ENCODE results near the gene PRKCD.

PRKCD gene

GRCh38 chr3:53162672-53163443, 1.8 kb downstream of the PRKCD start:
- TF ChIP-seq TAF1 (IDR thresholded peaks at IDR 0.05; ENCODE audit: borderline replicate concordance, insufficient read depth, low read length) (no peak), FOXP2 (optimal IDR thresholded peaks at IDR 0.05; ENCODE audit: borderline replicate concordance, extremely low read depth, extremely low read length, insufficient read depth) (no peak)

GRCh38 chr3:53163444-53164387, 2.7 kb downstream of the PRKCD start:
- no peak for TF ChIP-seq REST (IDR thresholded peaks at IDR 0.05; ENCODE audit: insufficient read depth in 1 of 2, low read depth in 2 of 2, low read length in 2 of 2)
- no peak for TF ChIP-seq TAF1 (IDR thresholded peaks at IDR 0.05; ENCODE audit: borderline replicate concordance, insufficient read depth, low read length)
- no peak for TF ChIP-seq POLR2AphosphoS5 (IDR thresholded peaks at IDR 0.05; ENCODE audit: low read depth, low read length)
- no peak for TF ChIP-seq FOXP2 (optimal IDR thresholded peaks at IDR 0.05; ENCODE audit: borderline replicate concordance, extremely low read depth, extremely low read length, insufficient read depth)
- no peak for TF ChIP-seq SIN3A (IDR thresholded peaks at IDR 0.05; ENCODE audit: borderline replicate concordance, insufficient read depth, low read length)

GRCh38 chr3:53164911-53165310, 3.9 kb downstream of the PRKCD start:
- TF ChIP-seq TAF1 (IDR thresholded peaks at IDR 0.05; ENCODE audit: borderline replicate concordance, insufficient read depth, low read length), result no peak
- no peak for TF ChIP-seq REST (IDR thresholded peaks at IDR 0.05; ENCODE audit: insufficient read depth in 1 of 2, low read depth in 2 of 2, low read length in 2 of 2)
- TF ChIP-seq FOXP2 (optimal IDR thresholded peaks at IDR 0.05; ENCODE audit: borderline replicate concordance, extremely low read depth, extremely low read length, insufficient read depth), result no peak
- TF ChIP-seq SIN3A (IDR thresholded peaks at IDR 0.05; ENCODE audit: borderline replicate concordance, insufficient read depth, low read length), result no peak
- no peak for TF ChIP-seq POLR2AphosphoS5 (IDR thresholded peaks at IDR 0.05; ENCODE audit: low read depth, low read length)

GRCh38 chr3:53166206-53166605, 5.2 kb downstream of the PRKCD start:
- TF ChIP-seq SIN3A (IDR thresholded peaks at IDR 0.05; ENCODE audit: borderline replicate concordance, insufficient read depth, low read length), result no peak
- no peak for TF ChIP-seq POLR2AphosphoS5 (IDR thresholded peaks at IDR 0.05; ENCODE audit: low read depth, low read length)
- no peak for TF ChIP-seq REST (IDR thresholded peaks at IDR 0.05; ENCODE audit: insufficient read depth in 1 of 2, low read depth in 2 of 2, low read length in 2 of 2)
- no peak for TF ChIP-seq FOXP2 (optimal IDR thresholded peaks at IDR 0.05; ENCODE audit: borderline replicate concordance, extremely low read depth, extremely low read length, insufficient read depth)
- TF ChIP-seq TAF1 (IDR thresholded peaks at IDR 0.05; ENCODE audit: borderline replicate concordance, insufficient read depth, low read length), result no peak

- TF ChIP-seq TAF1 (IDR thresholded peaks at IDR 0.05; ENCODE audit: borderline replicate concordance, insufficient read depth, low read length) (no peak), REST (IDR thresholded peaks at IDR 0.05; ENCODE audit: insufficient read depth in 1 of 2, low read depth in 2 of 2, low read length in 2 of 2) (no peak), SIN3A (IDR thresholded peaks at IDR 0.05; ENCODE audit: borderline replicate concordance, insufficient read depth, low read length) (no peak), POLR2AphosphoS5 (IDR thresholded peaks at IDR 0.05; ENCODE audit: low read depth, low read length) (no peak), FOXP2 (optimal IDR thresholded peaks at IDR 0.05; ENCODE audit: borderline replicate concordance, extremely low read depth, extremely low read length, insufficient read depth) (no peak)
Observed at GRCh38 chr3:53166781-53167291, 5.8 kb downstream of the PRKCD start.
